HG02623 (cell line): ENCODE measurements around the gene MYH9.

Source experiments
- ATAC-seq: cut with Tn5 transposase; IDR thresholded peaks from one replicate; pipeline ENCODE4 v1.9.1; 2021; ENCODE audit warnings: moderate library complexity; ENCODE audit not compliant: unreplicated experiment

Gene MYH9

GRCh38 chr22:36332623-36333332, 55.0 kb downstream of the MYH9 start:
- no peak for ATAC-seq

- ATAC-seq = no peak
These were observed 55.7 kb downstream of the MYH9 start for GRCh38 chr22:36331912-36332622.

GRCh38 chr22:36331306-36331911, 56.4 kb downstream of the MYH9 start:
- peak; percentile 46 for ATAC-seq

- ATAC-seq = no peak
These were observed 57.0 kb downstream of the MYH9 start for GRCh38 chr22:36330655-36331305.

GRCh38 chr22:36330127-36330526, 57.6 kb downstream of the MYH9 start:
- ATAC-seq = no peak

- no peak for ATAC-seq
These were observed 58.3 kb downstream of the MYH9 start for GRCh38 chr22:36329254-36330078.

- ATAC-seq = no peak
These were observed 59.0 kb downstream of the MYH9 start for GRCh38 chr22:36328635-36329253.

GRCh38 chr22:36327922-36328551, 59.7 kb downstream of the MYH9 start:
- no peak for ATAC-seq

GRCh38 chr22:36326178-36327161, 61.3 kb downstream of the MYH9 start:
- ATAC-seq = no peak

GRCh38 chr22:36325154-36326031, 62.4 kb downstream of the MYH9 start:
- ATAC-seq = no peak

GRCh38 chr22:36324414-36324813, 63.4 kb downstream of the MYH9 start:
- ATAC-seq = no peak

- ATAC-seq = no peak
These were observed 63.9 kb downstream of the MYH9 start for GRCh38 chr22:36323855-36324331.

GRCh38 chr22:36323182-36323854, 64.4 kb downstream of the MYH9 start:
- ATAC-seq = no peak

- no peak for ATAC-seq
These were observed 65.2 kb downstream of the MYH9 start for GRCh38 chr22:36322602-36322915.

- ATAC-seq = no peak
These were observed 65.8 kb downstream of the MYH9 start for GRCh38 chr22:36321797-36322601.

GRCh38 chr22:36320553-36320952, 67.2 kb downstream of the MYH9 start:
- no peak for ATAC-seq
